AG09309 (cell line): ENCODE data around the gene MICAL2.

ENCODE experiments used
- DNase-seq: peaks from one replicate; pipeline ENCODE4 v3.0.0-alpha.2; 2010; ENCODE audit warnings: low read depth
- H3K4me3 ChIP-seq: 2 replicates; pipeline ENCODE4 v1.5.1; 2011; ENCODE audit warnings: mild to moderate bottlenecking, low read depth, low read length, moderate library complexity; ENCODE audit not compliant: control insufficient read depth
- TF ChIP-seq, protein P1 (sequence below): IDR thresholded peaks from 2 replicates; pipeline ENCODE4 v1.5.1; 2011; ENCODE audit warnings: mild to moderate bottlenecking, low read depth, low read length, inconsistent platforms; ENCODE audit not compliant: insufficient read depth, control insufficient read depth; ENCODE audit errors: missing control alignments

MICAL2 gene

DNA sequence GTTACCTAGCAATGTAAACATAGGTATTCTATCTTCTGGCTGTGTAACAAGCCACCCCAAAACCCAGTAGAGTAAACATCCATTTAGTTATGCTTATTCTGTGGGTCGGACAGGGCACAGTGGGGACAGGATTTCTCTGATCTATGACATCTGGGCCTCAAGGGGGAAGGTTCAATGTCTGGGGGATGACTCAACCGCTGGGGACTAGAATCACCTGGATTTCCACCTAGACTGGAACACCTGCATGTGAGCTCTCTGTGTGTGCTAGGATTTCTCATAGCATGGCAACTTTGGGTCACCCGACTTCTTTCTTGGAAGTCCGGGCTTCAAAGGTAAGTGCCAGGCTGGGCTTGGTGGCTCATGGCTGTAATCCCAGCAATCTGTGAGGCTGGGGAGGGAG, 36.5 kb upstream of the MICAL2 start:
- no peak overlapping the region for H3K4me3 ChIP-seq
- TF ChIP-seq, protein P1, sequence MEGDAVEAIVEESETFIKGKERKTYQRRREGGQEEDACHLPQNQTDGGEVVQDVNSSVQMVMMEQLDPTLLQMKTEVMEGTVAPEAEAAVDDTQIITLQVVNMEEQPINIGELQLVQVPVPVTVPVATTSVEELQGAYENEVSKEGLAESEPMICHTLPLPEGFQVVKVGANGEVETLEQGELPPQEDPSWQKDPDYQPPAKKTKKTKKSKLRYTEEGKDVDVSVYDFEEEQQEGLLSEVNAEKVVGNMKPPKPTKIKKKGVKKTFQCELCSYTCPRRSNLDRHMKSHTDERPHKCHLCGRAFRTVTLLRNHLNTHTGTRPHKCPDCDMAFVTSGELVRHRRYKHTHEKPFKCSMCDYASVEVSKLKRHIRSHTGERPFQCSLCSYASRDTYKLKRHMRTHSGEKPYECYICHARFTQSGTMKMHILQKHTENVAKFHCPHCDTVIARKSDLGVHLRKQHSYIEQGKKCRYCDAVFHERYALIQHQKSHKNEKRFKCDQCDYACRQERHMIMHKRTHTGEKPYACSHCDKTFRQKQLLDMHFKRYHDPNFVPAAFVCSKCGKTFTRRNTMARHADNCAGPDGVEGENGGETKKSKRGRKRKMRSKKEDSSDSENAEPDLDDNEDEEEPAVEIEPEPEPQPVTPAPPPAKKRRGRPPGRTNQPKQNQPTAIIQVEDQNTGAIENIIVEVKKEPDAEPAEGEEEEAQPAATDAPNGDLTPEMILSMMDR, result no peak
- DNase-seq, result no peak

DNA sequence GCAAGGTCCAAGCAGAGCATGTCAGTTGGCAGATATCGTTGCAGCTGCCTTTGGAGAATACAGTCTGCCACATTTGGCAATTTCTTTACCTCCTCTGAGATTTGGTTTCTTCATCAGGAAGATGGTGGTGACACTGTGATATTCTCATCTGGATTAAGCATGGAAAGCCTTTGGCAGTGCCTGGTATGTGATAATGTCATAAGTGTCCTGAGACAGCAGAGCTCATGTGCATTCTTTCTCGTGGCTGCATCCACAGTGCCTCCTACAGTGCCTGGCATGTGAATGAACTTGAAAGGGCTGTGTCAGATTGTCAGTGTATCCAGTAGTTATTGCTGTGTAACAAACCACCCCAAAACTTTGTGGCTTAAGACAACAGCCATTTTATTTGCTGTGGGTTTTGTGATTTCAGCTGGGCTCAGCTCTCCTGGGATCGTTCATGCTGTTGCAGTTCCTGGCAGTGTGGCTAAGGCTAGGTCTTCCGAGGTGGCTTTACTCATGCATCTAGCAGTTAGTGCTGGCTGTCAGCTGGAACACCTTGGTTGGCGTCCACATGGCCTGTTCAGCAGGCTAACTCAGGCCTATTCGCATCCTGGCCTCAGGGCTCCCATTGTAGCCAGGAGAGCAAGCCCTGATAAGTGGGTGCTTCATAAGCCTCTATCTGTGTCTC, 35.7 kb upstream of the MICAL2 start:
- DNase-seq, result no peak
- TF ChIP-seq, protein P1, result no peak
- no peak overlapping the region for H3K4me3 ChIP-seq

DNA sequence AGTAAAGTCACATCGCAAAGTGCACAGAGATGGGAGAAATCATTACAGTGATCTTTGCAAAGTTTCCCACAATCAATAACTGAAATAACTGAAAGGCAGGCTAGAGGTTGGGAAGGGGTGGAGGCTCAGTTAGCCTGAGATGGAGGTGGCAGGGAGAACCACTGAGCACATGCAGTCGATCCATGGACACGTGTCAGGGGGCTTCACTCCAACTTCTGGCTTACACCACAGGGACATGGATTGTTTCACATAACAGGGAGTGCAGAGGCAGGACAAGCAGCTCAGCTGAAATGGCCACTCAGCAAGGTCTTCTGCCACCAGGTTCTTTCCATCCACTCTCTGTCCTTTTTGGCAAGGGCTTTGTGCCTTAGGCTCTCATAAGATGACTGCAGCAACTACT, 35.1 kb upstream of the MICAL2 start:
- TF ChIP-seq, protein P1, result no peak
- DNase-seq, result no peak
- H3K4me3 ChIP-seq, result no peak overlapping the region

GRCh38 chr11:12075822-12076821, 34.3 kb upstream of the MICAL2 start:
- H3K4me3 ChIP-seq, result no peak overlapping the region
- peak; percentile 99 for DNase-seq
- TF ChIP-seq, protein P1, result no peak

GRCh38 chr11:12076840-12077534, 33.4 kb upstream of the MICAL2 start:
- H3K4me3 ChIP-seq, result no peak overlapping the region
- no peak for DNase-seq
- TF ChIP-seq, protein P1, result no peak

DNA sequence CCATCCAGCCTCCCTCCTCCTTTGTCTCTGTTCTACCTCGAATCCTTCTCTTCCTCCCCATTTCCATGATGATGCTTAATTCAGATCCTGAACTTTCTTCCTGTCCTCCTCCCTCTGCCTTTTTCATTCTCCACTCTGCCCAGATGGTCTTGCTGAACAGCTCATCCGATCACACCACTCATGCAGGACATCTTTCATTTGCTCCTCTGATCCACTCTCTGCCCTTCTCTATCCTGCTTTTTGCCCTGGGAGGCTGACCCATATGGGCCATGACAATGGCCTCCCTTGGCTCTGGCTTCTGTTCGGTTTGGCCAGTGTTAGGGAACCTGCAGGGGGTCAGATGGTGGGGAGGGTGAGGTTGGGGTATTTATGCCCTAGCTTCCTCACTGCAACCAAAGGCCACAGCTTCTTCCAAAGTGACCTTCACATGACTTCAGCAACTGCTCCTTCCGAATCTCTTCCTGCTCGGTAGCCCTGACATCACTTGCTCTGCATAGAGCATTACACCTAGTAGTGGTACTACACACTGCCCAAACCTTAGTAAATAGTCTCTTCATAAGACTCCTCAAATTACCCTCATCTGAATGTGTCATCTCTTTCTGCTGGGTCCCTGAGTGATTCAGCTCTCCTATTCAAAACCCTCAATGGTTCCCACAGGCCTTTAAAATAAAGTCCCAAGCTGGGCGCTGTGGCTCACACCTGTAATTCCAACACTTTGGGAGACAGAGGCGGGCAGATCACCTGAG, 32.7 kb upstream of the MICAL2 start:
- H3K4me3 ChIP-seq, result no peak overlapping the region
- DNase-seq, result no peak
- TF ChIP-seq, protein P1, result no peak
